ENCODE measurements around the gene GHR.

Gene GHR

GRCh38 chr5:42404366-42404765 is 18.9 kb upstream of the GHR start:
- no peak overlapping the region for H3K27ac ChIP-seq (ENCODE audit: low read depth, low read length)
- H3K4me3 ChIP-seq (ENCODE audit: low read depth in 1 of 2, low read length in 2 of 2), result no peak overlapping the region
- H3K9ac ChIP-seq (ENCODE audit: low read length), result no peak overlapping the region
- H3K4me1 ChIP-seq (ENCODE audit: insufficient read depth, low read length), result no peaks in the 10 kb centered on the region
- no peaks in the 10 kb centered on the region for H3K27me3 ChIP-seq (ENCODE audit: control insufficient read depth in 1 of 2, insufficient read depth in 2 of 2, low read length in 2 of 2)
- H3K36me3 ChIP-seq (ENCODE audit: insufficient read depth, low read length), result no peaks in the 10 kb centered on the region
- no peaks in the 10 kb centered on the region for H3K9me3 ChIP-seq (ENCODE audit: low read length)

GRCh38 chr5:42419294-42419693 is 3.9 kb upstream of the GHR start:
- Histone ChIP-seq H3K27me3 (ENCODE audit: control insufficient read depth in 1 of 2, insufficient read depth in 2 of 2, low read length in 2 of 2) (no peaks in the 10 kb centered on the region), H3K36me3 (ENCODE audit: insufficient read depth, low read length) (no peaks in the 10 kb centered on the region), H3K4me1 (ENCODE audit: insufficient read depth, low read length) (peaks cover 12% of the 10 kb centered on the region), H3K9me3 (ENCODE audit: low read length) (no peaks in the 10 kb centered on the region), H3K9ac (ENCODE audit: low read length) (no peak overlapping the region), H3K27ac (ENCODE audit: low read depth, low read length) (no peak overlapping the region), H3K4me3 (ENCODE audit: low read depth in 1 of 2, low read length in 2 of 2) (no peak overlapping the region)

- Histone ChIP-seq H3K4me3 (ENCODE audit: low read depth in 1 of 2, low read length in 2 of 2) (peak overlapping the region in 1 of 2 donors; percentile 67), H3K27me3 (ENCODE audit: control insufficient read depth in 1 of 2, insufficient read depth in 2 of 2, low read length in 2 of 2) (no peaks in the 10 kb centered on the region), H3K27ac (ENCODE audit: low read depth, low read length) (no peak overlapping the region), H3K9ac (ENCODE audit: low read length) (peak overlapping the region; percentile 1), H3K36me3 (ENCODE audit: insufficient read depth, low read length) (no peaks in the 10 kb centered on the region), H3K9me3 (ENCODE audit: low read length) (no peaks in the 10 kb centered on the region), H3K4me1 (ENCODE audit: insufficient read depth, low read length) (peaks cover 32% of the 10 kb centered on the region)
Observed at GRCh38 chr5:42422656-42423280, 471 bp upstream of the GHR start.

DNA sequence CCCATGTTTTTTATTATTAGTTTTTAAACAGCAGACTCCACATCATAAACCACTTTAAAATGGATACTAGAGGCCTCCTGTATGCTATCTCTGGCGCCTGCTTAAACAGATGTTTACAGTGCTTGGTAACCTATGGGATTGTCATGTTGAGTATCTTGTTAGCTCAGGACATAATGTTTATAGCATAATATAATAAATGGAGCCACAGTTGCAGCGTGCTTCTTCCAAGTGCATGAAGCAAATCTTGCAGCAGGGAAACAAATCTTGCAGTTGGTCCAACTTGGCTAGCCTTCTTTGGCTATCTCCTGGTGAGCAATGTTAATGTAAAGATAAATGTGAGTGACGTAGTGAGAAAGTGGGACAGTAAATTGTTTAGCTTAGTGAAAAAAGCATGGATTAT is 2.8 kb downstream of the GHR start:
- Histone ChIP-seq H3K9me3 (ENCODE audit: low read length) (no peaks in the 10 kb centered on the region), H3K27me3 (ENCODE audit: control insufficient read depth in 1 of 2, insufficient read depth in 2 of 2, low read length in 2 of 2) (no peaks in the 10 kb centered on the region), H3K27ac (ENCODE audit: low read depth, low read length) (no peak overlapping the region), H3K4me3 (ENCODE audit: low read depth in 1 of 2, low read length in 2 of 2) (no peak overlapping the region), H3K4me1 (ENCODE audit: insufficient read depth, low read length) (peaks cover 38% of the 10 kb centered on the region), H3K9ac (ENCODE audit: low read length) (no peak overlapping the region), H3K36me3 (ENCODE audit: insufficient read depth, low read length) (no peaks in the 10 kb centered on the region)

- Histone ChIP-seq H3K4me3 (ENCODE audit: low read depth in 1 of 2, low read length in 2 of 2) (no peak overlapping the region), H3K4me1 (ENCODE audit: insufficient read depth, low read length) (peaks cover 26% of the 10 kb centered on the region)
Observed at GRCh38 chr5:42429694-42430093, 6.5 kb downstream of the GHR start.

GRCh38 chr5:42434047-42434724 is 10.9 kb downstream of the GHR start:
- no peaks in the 10 kb centered on the region for H3K36me3 ChIP-seq (ENCODE audit: insufficient read depth, low read length)
- no peak overlapping the region for H3K4me3 ChIP-seq (ENCODE audit: low read depth in 1 of 2, low read length in 2 of 2)
- no peaks in the 10 kb centered on the region for H3K9me3 ChIP-seq (ENCODE audit: low read length)
- no peaks in the 10 kb centered on the region for H3K27me3 ChIP-seq (ENCODE audit: control insufficient read depth in 1 of 2, insufficient read depth in 2 of 2, low read length in 2 of 2)
- peaks cover 5% of the 10 kb centered on the region for H3K4me1 ChIP-seq (ENCODE audit: insufficient read depth, low read length)
- no peak overlapping the region for H3K9ac ChIP-seq (ENCODE audit: low read length)
- no peak overlapping the region for H3K27ac ChIP-seq (ENCODE audit: low read depth, low read length)

More at GRCh38 chr5:42429694-42430093, 6.5 kb downstream of the GHR start:
- Histone ChIP-seq H3K36me3 (ENCODE audit: insufficient read depth, low read length) (no peaks in the 10 kb centered on the region), H3K27ac (ENCODE audit: low read depth, low read length) (no peak overlapping the region), H3K9ac (ENCODE audit: low read length) (no peak overlapping the region), H3K27me3 (ENCODE audit: control insufficient read depth in 1 of 2, insufficient read depth in 2 of 2, low read length in 2 of 2) (no peaks in the 10 kb centered on the region), H3K9me3 (ENCODE audit: low read length) (no peaks in the 10 kb centered on the region)

DNA sequence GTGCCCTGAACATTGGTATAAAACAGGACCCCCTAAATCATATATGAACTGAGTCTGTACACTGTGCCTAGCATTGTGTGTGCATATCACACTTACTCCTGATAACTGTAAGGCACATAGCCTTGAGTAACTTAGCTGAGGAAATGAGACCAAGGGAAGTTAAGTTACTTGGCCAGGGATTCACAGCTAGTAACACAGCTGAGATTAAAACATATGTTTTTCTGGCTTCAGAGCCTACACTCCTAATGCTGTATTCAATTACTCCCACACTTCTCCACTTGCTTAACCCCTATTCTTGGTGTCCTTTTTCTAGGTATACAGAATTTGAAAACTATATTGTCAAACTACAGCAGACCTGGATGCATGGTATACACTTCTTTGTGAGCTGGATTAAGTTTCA is 12.8 kb downstream of the GHR start:
- Histone ChIP-seq H3K9ac (ENCODE audit: low read length) (no peak overlapping the region), H3K4me1 (ENCODE audit: insufficient read depth, low read length) (no peaks in the 10 kb centered on the region), H3K27me3 (ENCODE audit: control insufficient read depth in 1 of 2, insufficient read depth in 2 of 2, low read length in 2 of 2) (no peaks in the 10 kb centered on the region), H3K9me3 (ENCODE audit: low read length) (no peaks in the 10 kb centered on the region), H3K4me3 (ENCODE audit: low read depth in 1 of 2, low read length in 2 of 2) (no peak overlapping the region), H3K36me3 (ENCODE audit: insufficient read depth, low read length) (no peaks in the 10 kb centered on the region), H3K27ac (ENCODE audit: low read depth, low read length) (no peak overlapping the region)

GRCh38 chr5:42454216-42454995 is 31.2 kb downstream of the GHR start:
- Histone ChIP-seq H3K27me3 (ENCODE audit: control insufficient read depth in 1 of 2, insufficient read depth in 2 of 2, low read length in 2 of 2) (no peaks in the 10 kb centered on the region), H3K27ac (ENCODE audit: low read depth, low read length) (no peak overlapping the region), H3K4me1 (ENCODE audit: insufficient read depth, low read length) (no peaks in the 10 kb centered on the region), H3K9me3 (ENCODE audit: low read length) (no peaks in the 10 kb centered on the region), H3K4me3 (ENCODE audit: low read depth in 1 of 2, low read length in 2 of 2) (no peak overlapping the region), H3K36me3 (ENCODE audit: insufficient read depth, low read length) (no peaks in the 10 kb centered on the region), H3K9ac (ENCODE audit: low read length) (no peak overlapping the region)

DNA sequence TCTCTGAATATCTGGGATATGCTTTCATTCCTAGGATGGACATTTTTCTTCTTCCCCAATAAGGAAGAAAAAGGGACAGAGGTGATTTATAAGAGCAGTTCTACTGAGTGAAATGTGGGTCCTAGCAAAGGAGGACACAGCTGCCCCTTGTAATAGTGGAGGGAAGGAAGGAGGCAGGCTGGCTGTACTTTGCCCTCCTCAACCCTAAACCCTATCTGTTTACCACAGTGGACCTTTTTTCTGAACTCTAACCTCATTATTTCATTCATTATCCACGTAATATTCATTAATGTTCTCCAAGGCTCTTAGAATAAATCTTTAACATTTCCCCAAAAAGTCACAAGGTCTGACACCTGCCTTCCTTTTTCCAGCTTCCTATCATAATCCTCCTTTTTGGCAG is 37.8 kb downstream of the GHR start:
- no peak overlapping the region for H3K9ac ChIP-seq (ENCODE audit: low read length)
- no peak overlapping the region for H3K4me3 ChIP-seq (ENCODE audit: low read depth in 1 of 2, low read length in 2 of 2)
- H3K4me1 ChIP-seq (ENCODE audit: insufficient read depth, low read length), result peaks cover 3% of the 10 kb centered on the region
- H3K27me3 ChIP-seq (ENCODE audit: control insufficient read depth in 1 of 2, insufficient read depth in 2 of 2, low read length in 2 of 2), result no peaks in the 10 kb centered on the region
- no peaks in the 10 kb centered on the region for H3K36me3 ChIP-seq (ENCODE audit: insufficient read depth, low read length)
- no peaks in the 10 kb centered on the region for H3K9me3 ChIP-seq (ENCODE audit: low read length)
- no peak overlapping the region for H3K27ac ChIP-seq (ENCODE audit: low read depth, low read length)

DNA sequence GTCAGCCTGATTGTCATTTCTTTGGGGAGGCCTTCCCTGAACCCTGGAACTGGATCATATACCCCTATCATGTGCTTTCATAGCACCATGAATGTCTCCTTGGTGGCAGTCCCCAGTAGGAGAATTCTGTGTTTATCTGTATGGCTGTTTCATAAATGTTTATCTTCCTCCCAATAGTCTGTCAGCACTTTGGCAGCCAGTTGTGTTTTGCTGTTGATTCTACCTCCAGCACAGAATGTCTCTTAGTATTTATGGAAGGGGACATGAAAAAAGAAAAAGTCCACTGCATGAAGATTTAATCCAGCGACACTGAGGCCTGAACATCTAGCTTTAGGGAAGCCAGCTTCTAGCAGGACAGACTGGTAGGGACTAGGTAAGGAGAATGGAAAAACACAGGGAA is 38.3 kb downstream of the GHR start:
- no peak overlapping the region for H3K27ac ChIP-seq (ENCODE audit: low read depth, low read length)
- H3K27me3 ChIP-seq (ENCODE audit: control insufficient read depth in 1 of 2, insufficient read depth in 2 of 2, low read length in 2 of 2), result no peaks in the 10 kb centered on the region

DNA sequence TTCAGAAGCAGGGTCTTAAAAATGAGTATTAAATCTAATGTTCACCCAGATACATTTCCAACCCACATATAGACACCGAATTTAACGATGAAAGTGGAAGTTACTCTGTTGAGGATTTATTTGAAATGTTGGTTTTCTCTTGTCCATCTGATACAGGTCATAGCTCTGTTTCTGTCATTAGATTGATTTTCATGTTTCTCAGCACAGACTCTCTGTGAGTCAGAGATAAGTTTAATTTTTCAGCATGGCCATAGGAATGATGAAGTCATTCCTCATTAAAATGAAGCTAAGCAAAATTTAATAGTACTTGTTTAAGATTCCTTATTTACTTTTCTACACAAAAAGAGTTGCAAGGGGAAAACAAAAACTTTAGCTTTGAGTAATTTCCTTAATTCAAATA is 38.8 kb downstream of the GHR start:
- Histone ChIP-seq H3K27ac (ENCODE audit: low read depth, low read length) (no peak overlapping the region), H3K4me3 (ENCODE audit: low read depth in 1 of 2, low read length in 2 of 2) (no peak overlapping the region), H3K4me1 (ENCODE audit: insufficient read depth, low read length) (peaks cover 3% of the 10 kb centered on the region), H3K27me3 (ENCODE audit: control insufficient read depth in 1 of 2, insufficient read depth in 2 of 2, low read length in 2 of 2) (no peaks in the 10 kb centered on the region), H3K36me3 (ENCODE audit: insufficient read depth, low read length) (no peaks in the 10 kb centered on the region), H3K9me3 (ENCODE audit: low read length) (no peaks in the 10 kb centered on the region), H3K9ac (ENCODE audit: low read length) (no peak overlapping the region)

More for the DNA sequence above, 38.3 kb downstream of the GHR start:
- Histone ChIP-seq H3K9me3 (ENCODE audit: low read length) (no peaks in the 10 kb centered on the region), H3K4me1 (ENCODE audit: insufficient read depth, low read length) (peaks cover 3% of the 10 kb centered on the region), H3K4me3 (ENCODE audit: low read depth in 1 of 2, low read length in 2 of 2) (no peak overlapping the region), H3K9ac (ENCODE audit: low read length) (no peak overlapping the region), H3K36me3 (ENCODE audit: insufficient read depth, low read length) (no peaks in the 10 kb centered on the region)
